ENCODE data around the gene ATCAY.

GRCh38 chr19:3838661-3839060, 41.8 kb upstream of the ATCAY start:
- no peak for TF ChIP-seq GATA2 (IDR thresholded peaks at IDR 0.05; ENCODE audit: low read depth, low read length)
- no peak for TF ChIP-seq GATA3 (IDR thresholded peaks at IDR 0.05; ENCODE audit: low read depth, low read length)
